VCaP (cell line): ENCODE data around the gene FAM163A.

ENCODE experiments used
- H3K27ac ChIP-seq: fragments of 450-650 bp; 2 replicates; pipeline ENCODE4 v1.5.1; 2017
- CTCF ChIP-seq: fragments of 450-650 bp; conservative IDR thresholded peaks from 2 replicates; pipeline ENCODE4 v1.5.1; 2017; ENCODE audit warnings: mild to moderate bottlenecking, moderate library complexity

The FAM163A gene

GRCh38 chr1:179817789-179818188 is 74.7 kb downstream of the FAM163A start:
- no peak for TF ChIP-seq CTCF
- no peak overlapping the region for H3K27ac ChIP-seq

- no peak for TF ChIP-seq CTCF
These were observed 75.2 kb downstream of the FAM163A start for GRCh38 chr1:179818260-179818659.

GRCh38 chr1:179818743-179819173 is 75.7 kb downstream of the FAM163A start:
- no peak for TF ChIP-seq CTCF
- no peak overlapping the region for H3K27ac ChIP-seq

More at GRCh38 chr1:179818260-179818659, 75.2 kb downstream of the FAM163A start:
- no peak overlapping the region for H3K27ac ChIP-seq

- H3K27ac ChIP-seq: no peak overlapping the region
- no peak for TF ChIP-seq CTCF
These were observed 77.3 kb downstream of the FAM163A start for GRCh38 chr1:179820226-179820970.

- no peak overlapping the region for H3K27ac ChIP-seq
- no peak for TF ChIP-seq CTCF
These were observed 78.4 kb downstream of the FAM163A start for GRCh38 chr1:179821524-179821923.

- H3K27ac ChIP-seq: no peak overlapping the region
- no peak for TF ChIP-seq CTCF
These were observed 79.0 kb downstream of the FAM163A start for GRCh38 chr1:179822065-179822464.

- no peak overlapping the region for H3K27ac ChIP-seq
- no peak for TF ChIP-seq CTCF
These were observed 80.6 kb downstream of the FAM163A start for GRCh38 chr1:179823693-179824092.
